Urothelium cell line (cell line): ENCODE data around the gene SAMD4B.

Experiments
- DNase-seq: peaks from one replicate; pipeline ENCODE4 v3.0.0; 2011; ENCODE audit warnings: low spot score, mixed read lengths
- FAIRE-seq: peaks from 2 replicates; lab custom pipeline; 2011; peaks lifted over from hg19 to GRCh38; lab: Jason Lieb, UNC

SAMD4B gene, protein sequence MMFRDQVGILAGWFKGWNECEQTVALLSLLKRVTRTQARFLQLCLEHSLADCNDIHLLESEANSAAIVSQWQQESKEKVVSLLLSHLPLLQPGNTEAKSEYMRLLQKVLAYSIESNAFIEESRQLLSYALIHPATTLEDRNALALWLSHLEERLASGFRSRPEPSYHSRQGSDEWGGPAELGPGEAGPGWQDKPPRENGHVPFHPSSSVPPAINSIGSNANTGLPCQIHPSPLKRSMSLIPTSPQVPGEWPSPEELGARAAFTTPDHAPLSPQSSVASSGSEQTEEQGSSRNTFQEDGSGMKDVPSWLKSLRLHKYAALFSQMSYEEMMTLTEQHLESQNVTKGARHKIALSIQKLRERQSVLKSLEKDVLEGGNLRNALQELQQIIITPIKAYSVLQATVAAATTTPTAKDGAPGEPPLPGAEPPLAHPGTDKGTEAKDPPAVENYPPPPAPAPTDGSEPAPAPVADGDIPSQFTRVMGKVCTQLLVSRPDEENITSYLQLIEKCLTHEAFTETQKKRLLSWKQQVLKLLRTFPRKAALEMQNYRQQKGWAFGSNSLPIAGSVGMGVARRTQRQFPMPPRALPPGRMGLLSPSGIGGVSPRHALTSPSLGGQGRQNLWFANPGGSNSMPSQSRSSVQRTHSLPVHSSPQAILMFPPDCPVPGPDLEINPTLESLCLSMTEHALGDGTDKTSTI

DNA sequence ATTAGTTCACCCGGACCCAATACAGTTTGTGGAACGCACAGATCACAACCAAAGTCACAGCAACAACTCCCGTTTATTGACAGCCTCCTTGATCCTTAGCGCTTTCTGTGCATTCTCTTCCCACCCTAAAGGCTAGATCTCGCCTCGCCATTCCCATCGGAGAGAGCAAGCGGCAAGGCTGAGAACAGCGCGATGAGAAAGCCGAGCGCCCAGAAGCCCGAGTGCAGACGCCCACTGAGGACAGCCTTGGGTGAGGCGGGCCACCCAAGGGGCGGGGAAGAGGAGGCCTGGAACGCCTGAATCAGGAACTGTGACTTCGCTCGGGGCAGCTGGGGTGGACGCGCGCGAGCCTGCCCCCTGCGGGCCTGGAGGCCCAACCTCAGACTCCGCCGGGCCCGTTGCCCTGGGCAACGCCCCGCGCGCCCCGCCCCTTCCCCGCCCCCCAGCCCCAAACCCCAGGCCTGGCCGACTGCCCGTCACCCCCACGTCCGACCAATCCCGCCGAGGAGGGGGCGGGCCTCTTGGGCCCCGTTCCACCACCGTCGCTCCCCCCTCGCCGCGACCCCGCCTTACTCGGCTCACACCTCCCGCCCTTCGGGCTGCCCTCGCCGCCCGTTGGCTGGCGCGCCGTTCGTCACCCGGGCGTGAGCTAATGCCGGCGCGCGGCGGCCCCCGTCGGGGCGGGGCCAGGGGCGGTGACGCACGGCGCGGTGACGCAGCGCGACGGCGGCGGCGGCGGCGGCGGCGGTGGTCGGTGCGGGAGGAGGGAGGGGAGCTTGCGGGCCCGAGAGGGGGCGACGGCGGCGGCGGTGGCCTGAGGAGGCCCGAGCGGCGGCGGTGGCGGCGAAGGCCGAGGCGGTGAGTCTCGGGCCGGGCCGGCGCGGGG is at the start of gene SAMD4B:
TSS of gene SAMD4B (plus strand) at position 703 of the 886 bp plus-strand sequence. CDS start 14,473 bp downstream, outside the sequence.
- DNase-seq = peak; percentile 99
- FAIRE-seq = peak; percentile 96

DNA sequence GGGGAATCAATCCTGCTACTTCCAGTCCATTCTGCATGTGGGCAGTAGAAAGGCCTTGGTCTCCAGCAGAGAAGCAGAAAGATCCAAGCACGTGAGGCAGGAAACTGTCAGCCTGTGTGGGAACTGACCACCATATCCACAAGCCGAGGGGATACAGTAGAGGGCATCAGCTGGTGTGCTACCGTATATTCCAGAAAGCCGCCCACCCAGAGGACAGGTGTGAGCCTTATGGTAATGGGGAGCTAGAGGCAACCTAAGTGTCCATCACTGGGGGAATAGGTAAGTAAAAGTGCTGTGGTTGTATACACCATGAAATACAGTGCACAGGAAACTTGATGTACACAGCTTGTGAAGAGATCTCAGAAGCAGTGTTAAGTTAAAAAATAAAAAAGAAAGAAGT is 48.8 kb upstream of the SAMD4B start:
- no peak for FAIRE-seq
- DNase-seq = no peak

DNA sequence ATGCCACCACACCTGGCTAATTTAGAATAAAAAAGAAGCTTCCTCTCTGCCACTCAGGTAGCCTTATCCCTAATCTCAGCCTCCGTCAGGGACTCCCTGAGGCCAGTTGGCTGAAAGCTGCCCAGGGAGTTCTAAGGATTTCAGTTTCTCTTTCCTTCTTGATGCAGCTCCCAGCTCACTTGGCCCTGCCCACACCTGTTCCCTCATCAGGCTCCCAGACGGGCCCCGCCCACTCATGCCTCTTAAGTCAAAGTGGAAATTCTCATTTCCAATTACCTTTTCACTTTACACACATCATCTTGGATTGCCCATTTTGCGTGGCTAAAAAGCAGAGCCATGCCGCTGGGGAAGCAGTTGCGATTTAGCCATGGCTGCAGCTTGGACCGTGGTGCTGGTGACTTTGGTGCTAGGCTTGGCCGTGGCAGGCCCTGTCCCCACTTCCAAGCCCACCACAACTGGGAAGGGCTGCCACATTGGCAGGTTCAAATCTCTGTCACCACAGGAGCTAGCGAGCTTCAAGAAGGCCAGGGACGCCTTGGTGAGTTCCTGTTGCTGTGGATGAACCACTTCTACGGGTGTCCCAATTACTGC is 46.1 kb upstream of the SAMD4B start, which contains the start of gene IFNL1:
TSS of gene IFNL1 (plus strand) at position 353 of the 591 bp plus-strand sequence. CDS start at position 368, 15 bp downstream.
- no peak for DNase-seq
- no peak for FAIRE-seq

DNA sequence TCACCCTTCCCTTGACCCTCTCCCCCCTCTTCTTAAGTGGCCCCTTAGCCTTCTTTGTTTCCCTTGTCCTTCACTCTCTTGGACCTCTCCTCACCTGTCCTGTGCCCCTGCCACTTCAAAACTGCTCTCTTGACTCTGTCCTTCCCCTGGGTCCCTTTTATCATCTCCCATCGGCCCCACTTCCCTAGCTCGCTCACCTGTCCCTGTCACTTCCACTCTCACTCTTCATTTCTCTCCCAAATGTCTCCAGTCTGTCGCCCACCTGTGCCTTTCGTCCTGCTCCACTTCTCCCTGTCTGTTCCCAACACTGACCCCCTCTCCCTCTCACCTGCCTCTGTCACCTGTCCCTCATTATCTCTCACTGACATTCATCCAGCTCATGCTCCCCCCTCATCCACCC is 45.3 kb upstream of the SAMD4B start:
- FAIRE-seq (no peak), DNase-seq (no peak)

DNA sequence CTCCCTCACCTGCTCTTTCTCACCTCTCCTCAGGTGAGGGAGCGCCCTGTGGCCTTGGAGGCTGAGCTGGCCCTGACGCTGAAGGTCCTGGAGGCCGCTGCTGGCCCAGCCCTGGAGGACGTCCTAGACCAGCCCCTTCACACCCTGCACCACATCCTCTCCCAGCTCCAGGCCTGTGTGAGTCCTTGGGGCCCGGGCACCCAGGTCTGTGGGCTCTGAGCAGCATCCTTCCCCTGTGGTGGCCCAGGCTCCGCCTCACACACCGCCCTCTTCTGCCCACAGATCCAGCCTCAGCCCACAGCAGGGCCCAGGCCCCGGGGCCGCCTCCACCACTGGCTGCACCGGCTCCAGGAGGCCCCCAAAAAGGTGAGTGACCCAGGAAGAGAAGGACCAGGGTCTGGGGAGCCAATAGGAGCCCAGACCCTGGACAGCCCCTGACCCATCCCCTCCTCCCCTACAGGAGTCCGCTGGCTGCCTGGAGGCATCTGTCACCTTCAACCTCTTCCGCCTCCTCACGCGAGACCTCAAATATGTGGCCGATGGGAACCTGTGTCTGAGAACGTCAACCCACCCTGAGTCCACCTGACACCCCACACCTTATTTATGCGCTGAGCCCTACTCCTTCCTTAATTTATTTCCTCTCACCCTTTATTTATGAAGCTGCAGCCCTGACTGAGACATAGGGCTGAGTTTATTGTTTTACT is 44.1 kb upstream of the SAMD4B start:
- DNase-seq (no peak), FAIRE-seq (no peak)

DNA sequence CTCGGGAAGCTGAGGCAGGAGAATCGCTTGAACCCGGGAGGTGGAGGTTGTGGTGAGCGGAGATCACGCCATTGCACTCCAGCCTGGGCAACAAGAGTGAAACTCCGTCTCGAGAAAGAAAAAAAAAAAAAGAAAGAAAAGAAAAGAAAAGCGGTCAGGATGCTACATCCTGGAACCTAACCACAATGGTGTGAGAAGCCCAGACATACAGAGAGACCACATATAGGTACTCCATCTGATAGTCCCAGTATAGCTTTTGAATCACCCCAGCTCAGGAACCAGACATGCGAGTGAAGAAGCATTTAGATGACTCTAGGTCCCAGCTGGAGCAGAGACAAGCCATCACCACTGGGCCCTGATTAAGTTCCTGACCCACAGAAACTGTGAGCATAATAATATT is 42.8 kb upstream of the SAMD4B start:
- FAIRE-seq = no peak
- no peak for DNase-seq

DNA sequence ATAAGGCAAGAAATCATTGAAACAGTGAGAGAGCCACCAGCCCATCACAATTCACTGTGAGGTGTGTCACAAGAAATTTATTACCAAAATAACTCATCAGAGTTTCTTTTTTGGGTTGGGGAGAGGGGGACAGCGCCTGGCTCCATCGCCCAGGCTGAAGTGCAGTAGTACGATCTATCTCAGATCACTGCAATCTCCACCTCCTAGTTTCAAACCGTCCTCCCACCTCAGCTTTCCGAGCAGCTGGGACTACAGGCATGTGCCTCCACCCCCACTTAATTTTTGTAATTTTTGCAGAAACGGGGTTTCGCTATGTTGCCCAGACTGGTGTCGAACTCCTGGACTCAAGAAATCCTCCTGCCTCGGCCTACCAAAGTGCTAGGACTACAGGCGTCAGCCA is 42.4 kb upstream of the SAMD4B start:
- no peak for DNase-seq
- no peak for FAIRE-seq

DNA sequence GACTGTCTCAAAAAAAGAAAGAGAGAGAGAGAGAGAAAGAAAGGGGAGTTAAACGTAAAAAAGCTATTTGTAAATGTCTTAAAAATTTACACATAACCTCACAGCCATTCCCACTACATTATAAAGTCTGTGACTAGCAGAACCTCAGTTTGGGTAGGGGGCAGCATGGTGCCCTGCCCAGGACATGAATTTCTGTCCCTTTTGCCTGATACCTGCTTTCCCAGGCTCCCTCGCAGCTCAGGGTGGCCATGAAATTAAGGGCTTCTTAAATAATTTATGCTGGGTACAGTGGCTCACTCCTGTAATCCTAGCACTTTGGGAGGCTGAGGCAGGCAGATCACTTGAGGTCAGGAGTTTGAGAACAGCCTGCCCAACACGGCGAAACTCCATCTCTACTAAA is 41.2 kb upstream of the SAMD4B start:
- DNase-seq (no peak), FAIRE-seq (no peak)

DNA sequence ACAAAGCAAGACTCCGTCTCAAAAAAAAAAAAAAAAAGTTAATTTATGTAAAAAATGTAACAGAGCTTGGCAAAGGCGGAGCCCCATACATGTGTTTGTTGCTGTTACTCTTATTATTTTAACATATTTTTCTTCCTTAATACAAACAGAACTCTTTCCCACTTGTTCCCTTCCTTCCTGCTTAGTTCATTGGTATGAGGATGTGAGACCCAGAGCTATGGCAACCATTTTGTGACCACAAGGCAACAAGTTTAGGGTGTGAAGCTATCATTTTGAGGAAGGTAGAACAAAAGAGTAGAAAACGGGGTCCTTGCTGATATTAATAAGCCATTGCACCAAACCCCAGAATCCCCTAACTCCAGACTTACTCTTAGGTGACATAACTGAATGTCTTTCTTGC is 40.7 kb upstream of the SAMD4B start:
- FAIRE-seq = no peak
- DNase-seq = no peak

DNA sequence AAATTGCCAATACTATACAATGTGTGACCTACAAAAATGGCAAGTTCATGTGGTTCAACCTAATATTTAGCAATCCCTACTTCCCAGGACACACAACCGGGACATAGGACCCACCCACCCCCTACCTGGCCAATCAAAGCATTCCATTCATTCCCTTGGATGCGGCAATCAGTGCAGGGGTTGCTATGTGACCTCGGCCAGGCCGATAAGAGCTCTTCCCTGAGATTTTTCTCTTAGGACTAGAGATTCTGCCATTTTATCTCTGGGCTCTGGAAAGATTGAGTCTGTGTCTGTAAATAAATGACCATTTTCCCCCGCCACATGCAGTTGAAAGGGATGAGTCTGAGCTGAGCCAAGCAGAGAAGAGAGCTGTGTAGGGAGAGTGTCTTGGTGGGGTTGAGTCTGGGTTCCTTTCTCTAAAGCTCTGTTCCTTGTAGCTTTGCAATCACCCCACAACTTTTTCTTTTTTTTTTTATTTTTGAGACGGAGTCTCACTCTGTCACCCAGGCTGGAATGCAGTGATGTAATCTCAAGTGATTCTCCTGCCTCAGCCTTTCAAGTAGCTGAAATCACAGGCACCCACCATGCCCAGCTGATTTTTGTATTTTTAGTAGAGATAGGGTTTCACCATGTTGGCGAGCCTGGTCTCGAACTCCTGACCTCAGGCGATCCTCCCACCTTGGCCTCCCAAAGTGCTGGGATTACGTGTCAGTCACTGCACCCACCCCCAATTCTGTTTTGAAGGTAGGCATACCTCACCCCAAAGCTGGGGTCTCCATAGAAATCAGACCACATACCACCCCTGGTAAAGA is 38.6 kb upstream of the SAMD4B start:
- no peak for FAIRE-seq

DNA sequence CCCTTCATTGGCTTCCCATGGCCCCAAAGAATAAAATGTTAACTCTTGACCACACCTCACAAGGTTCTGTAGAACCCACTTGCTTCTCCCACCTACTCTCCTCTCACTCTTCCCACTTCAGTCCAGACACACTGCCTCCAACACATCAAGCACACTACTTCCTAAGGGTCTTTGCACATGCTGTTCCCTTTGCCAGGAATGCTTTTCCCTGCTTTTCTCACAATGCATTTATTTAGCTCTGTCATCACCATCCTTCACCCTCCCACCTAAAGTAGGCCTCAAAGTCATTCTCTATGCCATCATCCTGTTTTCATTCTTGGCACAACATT is 38.1 kb upstream of the SAMD4B start:
- FAIRE-seq (no peak), DNase-seq (no peak)

More for the DNA sequence above, 38.6 kb upstream of the SAMD4B start:
- DNase-seq = no peak

DNA sequence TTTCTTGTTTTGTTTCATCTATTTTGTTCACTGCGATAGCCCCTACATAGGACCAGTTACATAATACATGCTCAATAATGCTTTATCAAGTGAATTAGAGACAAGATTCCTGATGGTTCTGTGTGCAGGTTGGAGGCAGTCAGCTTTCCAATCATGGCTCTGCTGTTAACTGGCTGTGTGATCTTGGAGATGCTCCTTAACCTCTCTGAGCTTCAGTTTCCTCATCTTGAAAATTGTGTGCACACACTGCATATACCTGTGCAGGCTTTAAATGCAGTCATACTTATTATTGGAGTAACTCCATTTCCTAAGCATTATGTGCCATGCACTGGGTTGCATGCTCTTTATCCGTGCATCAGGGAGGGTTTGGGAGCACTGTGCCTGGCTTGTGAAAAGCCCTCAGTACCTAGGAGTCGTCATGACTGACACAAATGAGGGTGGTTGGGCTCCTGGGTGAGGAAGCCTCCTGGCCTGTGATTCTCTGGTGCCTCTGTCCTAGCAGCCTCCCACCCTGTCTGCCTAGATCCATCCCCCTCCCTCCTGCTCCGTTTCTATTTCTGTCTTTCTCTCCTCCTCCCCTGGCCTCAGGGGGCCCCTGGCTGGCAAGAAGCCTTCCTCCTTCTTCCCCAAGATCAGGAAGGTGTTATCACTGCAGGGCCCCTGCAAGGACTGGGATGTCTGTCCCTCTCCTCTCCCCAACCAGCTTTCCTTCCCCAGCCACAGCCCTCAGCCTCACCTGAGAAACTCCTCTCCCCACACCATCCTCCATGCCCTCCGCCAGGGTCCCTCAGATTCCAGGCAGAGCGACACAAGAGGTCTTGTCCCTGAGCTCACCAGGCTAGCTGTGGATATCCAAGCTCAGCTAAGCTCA is 37.3 kb upstream of the SAMD4B start:
- DNase-seq = no peak
- FAIRE-seq = no peak

DNA sequence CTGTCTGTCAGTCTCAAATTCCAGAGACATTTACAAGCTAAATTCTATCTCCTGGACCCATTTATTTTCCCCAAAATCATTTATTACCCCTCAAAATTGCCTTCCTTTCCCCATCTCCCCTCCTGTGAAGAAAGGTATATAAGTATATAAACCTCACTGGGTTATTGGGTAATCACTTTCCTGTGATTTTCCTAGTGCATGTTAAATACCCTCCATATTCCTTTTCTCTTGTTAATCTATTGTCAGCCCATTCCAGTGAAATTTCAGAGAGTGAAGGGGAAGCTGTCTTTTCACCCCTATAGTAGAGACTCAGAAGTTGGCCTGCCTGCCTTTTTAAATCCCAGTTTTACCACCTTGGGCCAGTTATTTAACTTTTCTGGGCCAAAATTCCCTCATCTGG is 36.1 kb upstream of the SAMD4B start:
- FAIRE-seq (no peak), DNase-seq (no peak)

DNA sequence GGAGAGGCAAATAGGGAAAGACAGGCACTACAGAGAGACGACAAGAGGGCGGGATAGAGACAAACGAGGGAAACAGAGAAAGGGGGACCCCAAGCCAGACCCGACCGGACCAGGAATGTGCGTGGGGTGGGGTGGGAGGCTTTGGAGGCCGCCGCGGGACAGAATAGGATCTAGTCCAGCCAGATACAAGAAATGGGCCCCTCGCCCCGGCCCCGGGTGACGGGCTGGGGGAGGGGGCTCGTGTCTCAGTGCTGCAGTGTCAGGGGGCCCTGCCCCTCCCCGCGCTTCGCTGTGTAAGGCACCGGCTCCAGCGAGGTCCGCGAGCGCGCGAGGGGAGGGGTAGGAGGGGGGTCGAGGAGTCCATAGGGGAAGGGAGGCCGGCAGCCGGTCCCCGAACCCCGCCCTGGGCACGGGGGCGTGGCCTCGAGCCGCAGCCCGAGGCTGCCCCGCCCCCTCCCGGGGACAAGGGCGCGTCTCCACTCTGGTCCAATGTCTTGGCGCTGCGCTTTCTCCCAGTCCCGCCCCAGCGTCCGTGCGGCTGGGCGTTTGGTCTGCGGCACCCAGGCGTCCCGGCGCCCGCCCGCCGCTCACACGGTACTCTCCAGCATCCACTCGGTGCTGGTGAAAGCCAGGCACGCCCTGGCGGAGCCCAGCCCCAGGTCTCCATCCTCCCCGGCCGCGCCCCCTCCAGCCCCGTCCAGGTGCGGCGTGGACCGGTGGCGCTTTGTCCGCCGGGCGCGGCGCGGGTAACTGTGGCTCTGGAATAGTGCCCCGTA is 35.0 kb upstream of the SAMD4B start:
- no peak for FAIRE-seq
- DNase-seq = no peak

DNA sequence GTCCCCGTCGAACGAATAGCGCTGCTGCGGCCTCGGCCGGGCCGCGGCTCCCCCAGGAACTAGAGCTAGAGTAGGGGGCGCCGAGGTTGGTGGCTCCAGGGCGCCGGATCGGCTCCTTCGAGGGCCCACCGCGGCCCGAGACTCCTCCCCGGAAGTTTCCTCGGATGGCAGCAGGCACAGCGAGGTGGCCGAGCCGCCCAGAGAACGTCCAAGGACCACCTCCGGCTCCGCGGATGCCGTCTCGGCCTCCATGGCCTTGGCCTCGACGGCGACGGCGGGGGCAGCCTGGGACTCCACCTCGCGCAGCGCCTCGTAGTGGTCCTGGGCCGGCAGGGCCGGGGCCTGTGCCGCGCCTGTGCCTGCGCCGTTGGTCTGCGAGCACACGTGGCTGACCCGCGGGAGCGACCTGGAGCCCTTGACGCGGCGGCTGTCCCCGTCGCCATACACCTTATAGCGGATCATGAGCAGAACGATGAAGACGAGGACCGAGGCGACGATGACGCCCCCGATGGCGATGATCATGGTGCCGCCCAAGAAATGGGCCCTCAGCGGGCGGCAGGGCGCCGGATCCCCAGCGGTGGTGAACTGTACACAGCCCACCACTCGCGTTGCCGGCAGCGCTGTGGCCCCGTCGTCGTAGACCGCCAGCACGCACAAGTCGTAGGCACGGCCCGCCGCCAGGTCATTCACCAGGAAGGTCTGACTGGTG is 34.2 kb upstream of the SAMD4B start:
- FAIRE-seq = no peak
- no peak for DNase-seq

DNA sequence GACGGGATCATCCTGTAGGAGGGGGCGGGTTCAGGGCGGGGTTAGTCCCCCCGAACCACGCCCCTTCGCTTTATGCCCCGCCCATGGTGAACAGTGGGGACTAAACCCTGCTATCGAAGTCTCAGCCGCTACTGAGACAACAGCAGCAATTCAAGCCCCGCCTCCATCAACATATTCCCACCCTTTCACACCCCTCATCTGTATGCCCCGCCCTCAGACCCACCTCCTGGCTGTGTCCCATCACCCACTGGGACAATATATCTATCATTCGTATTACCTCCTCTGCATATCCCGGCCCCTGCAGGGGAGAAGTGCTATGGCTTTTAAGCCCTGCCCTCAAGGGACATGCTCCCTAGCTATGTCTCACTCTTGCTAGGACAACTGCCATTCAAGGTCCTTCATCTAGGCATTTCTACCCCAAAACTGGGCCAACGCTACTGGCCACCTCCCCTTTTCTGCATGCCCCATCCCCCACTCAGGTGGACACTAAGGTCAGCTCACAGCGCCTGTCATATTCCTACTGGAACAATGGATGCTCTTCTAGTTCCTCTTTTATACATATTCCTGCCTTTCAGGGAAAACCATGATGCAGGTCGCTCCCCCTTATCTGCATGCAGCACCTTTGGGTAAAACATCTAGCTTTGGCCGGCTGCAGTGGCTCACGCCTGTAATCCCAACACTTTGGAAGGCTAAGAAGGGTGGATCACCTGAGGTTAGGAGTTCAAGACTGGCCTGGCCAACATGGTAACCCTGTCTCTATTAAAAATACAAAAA is 33.5 kb upstream of the SAMD4B start:
- no peak for FAIRE-seq
- DNase-seq = no peak
